ENCODE data around the gene BANP. TPM values are rescaled to one million over a fixed set of nuclear protein-coding genes. Genes with fewer than 3 reads are reported as not detected.

BANP gene
- total and polyA plus RNA-seq, 12 donors, result 10.4 to 29.8 (median 21.7) TPM

- Histone ChIP-seq H3K27me3 (no peaks in the 10 kb centered on the region), H3K9me3 (replicated peaks in 1 of 3) (no peaks in the 10 kb centered on the region), H3K4me3 (no peak overlapping the region), H3K4me1 (replicated peaks in 1 of 2) (peaks cover 10 to 13% of the 10 kb centered on the region in 2 donors), H3K36me3 (replicated peaks in 1 of 2) (no peaks in the 10 kb centered on the region), H3K27ac (peak overlapping the region in 1 of 5 donors; percentile 41)
- TF ChIP-seq POLR2A (IDR thresholded peaks at IDR 0.05), result no peak
- TF ChIP-seq, protein P1, sequence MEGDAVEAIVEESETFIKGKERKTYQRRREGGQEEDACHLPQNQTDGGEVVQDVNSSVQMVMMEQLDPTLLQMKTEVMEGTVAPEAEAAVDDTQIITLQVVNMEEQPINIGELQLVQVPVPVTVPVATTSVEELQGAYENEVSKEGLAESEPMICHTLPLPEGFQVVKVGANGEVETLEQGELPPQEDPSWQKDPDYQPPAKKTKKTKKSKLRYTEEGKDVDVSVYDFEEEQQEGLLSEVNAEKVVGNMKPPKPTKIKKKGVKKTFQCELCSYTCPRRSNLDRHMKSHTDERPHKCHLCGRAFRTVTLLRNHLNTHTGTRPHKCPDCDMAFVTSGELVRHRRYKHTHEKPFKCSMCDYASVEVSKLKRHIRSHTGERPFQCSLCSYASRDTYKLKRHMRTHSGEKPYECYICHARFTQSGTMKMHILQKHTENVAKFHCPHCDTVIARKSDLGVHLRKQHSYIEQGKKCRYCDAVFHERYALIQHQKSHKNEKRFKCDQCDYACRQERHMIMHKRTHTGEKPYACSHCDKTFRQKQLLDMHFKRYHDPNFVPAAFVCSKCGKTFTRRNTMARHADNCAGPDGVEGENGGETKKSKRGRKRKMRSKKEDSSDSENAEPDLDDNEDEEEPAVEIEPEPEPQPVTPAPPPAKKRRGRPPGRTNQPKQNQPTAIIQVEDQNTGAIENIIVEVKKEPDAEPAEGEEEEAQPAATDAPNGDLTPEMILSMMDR (IDR thresholded peaks at IDR 0.05), result no peak
- 87 to 90% (median 87%) methylated on average over 16 to 26 of the region's 26 CpGs for WGBS, 4 donors
- intact Hi-C loops (cut with DNase I), result no loop called here
- DNase-seq, result peak in 1 of 7 donors; percentile 85
Measured at GRCh38 chr16:87924811-87925670, 26.2 kb upstream of the BANP start.

- intact Hi-C loops (cut with DNase I), result no loop called here
- H3K4me1 ChIP-seq (replicated peaks in 1 of 2), result peaks cover 10 to 13% of the 10 kb centered on the region in 2 donors
- DNase-seq, result no peak
Measured at GRCh38 chr16:87926246-87927194, 24.7 kb upstream of the BANP start.

GRCh38 chr16:87927195-87927562 is 24.1 kb upstream of the BANP start:
- intact Hi-C loops (cut with DNase I), result no loop called here
- DNase-seq, result no peak
- H3K36me3 ChIP-seq (replicated peaks in 1 of 2), result no peaks in the 10 kb centered on the region
- no peak for TF ChIP-seq POLR2A (IDR thresholded peaks at IDR 0.05)
- TF ChIP-seq, protein P1 (IDR thresholded peaks at IDR 0.05), result no peak
- H3K27me3 ChIP-seq, result no peaks in the 10 kb centered on the region
- 37 to 75% (median 58%) methylated on average over 2 to 4 of the region's 4 CpGs for WGBS, 4 donors
- H3K4me1 ChIP-seq (replicated peaks in 1 of 2), result peaks cover 7 to 10% of the 10 kb centered on the region in 2 donors
- H3K27ac ChIP-seq, result no peak overlapping the region
- no peaks in the 10 kb centered on the region for H3K9me3 ChIP-seq (replicated peaks in 1 of 3)
- H3K4me3 ChIP-seq, result no peak overlapping the region

More at GRCh38 chr16:87926246-87927194, 24.7 kb upstream of the BANP start:
- no peaks in the 10 kb centered on the region for H3K27me3 ChIP-seq
- no peak overlapping the region for H3K27ac ChIP-seq
- WGBS, 4 donors, result 78 to 86% (median 82%) methylated on average over 26 to 44 of the region's 44 CpGs
- TF ChIP-seq, protein P1 (IDR thresholded peaks at IDR 0.05), result no peak
- no peak for TF ChIP-seq POLR2A (IDR thresholded peaks at IDR 0.05)
- H3K36me3 ChIP-seq (replicated peaks in 1 of 2), result no peaks in the 10 kb centered on the region
- H3K4me3 ChIP-seq, result no peak overlapping the region
- no peaks in the 10 kb centered on the region for H3K9me3 ChIP-seq (replicated peaks in 1 of 3)

- no peaks in the 10 kb centered on the region for H3K27me3 ChIP-seq
- no peak for DNase-seq
- no peaks in the 10 kb centered on the region for H3K36me3 ChIP-seq (replicated peaks in 1 of 2)
- intact Hi-C loops (cut with DNase I), result no loop called here
- no peaks in the 10 kb centered on the region for H3K9me3 ChIP-seq (replicated peaks in 1 of 3)
- TF ChIP-seq POLR2A (IDR thresholded peaks at IDR 0.05), result no peak
- TF ChIP-seq, protein P1 (IDR thresholded peaks at IDR 0.05), result no peak
- H3K27ac ChIP-seq, result no peak overlapping the region
- H3K4me1 ChIP-seq (replicated peaks in 1 of 2), result no peaks in the 10 kb centered on the region
- 70 to 78% (median 74%) methylated on average over 5 to 7 of the region's 7 CpGs for WGBS, 4 donors
- H3K4me3 ChIP-seq, result no peak overlapping the region
Measured at GRCh38 chr16:87929986-87930385, 21.2 kb upstream of the BANP start.
